OCI-LY7 (cell line): ENCODE data around the gene HAPLN3.

ENCODE experiments used
- CTCF ChIP-seq: fragments of 200-600 bp; sonication (generic); conservative IDR thresholded peaks from 2 replicates; pipeline ENCODE4 v1.5.1; 2014; ENCODE audit warnings: mild to moderate bottlenecking, antibody characterized with exemption, low read length, moderate library complexity, mixed read lengths
- EZH2phosphoT487 ChIP-seq: fragments of 200-600 bp; sonication (generic); IDR thresholded peaks from 2 replicates; pipeline ENCODE4 v1.6.1; 2018; ENCODE audit warnings: low read depth, borderline replicate concordance, mild to moderate bottlenecking, mixed run types, antibody characterized with exemption, low read length, moderate library complexity, mixed read lengths

GRCh38 chr15:88832820-88833730 is 62.3 kb downstream of the HAPLN3 start:
- TF ChIP-seq CTCF, result no peak
- TF ChIP-seq EZH2phosphoT487, result no peak
